IMR-90 (cell line): ENCODE measurements around the gene EPS8. TPM values are rescaled to one million over a fixed set of nuclear protein-coding genes. Genes with fewer than 3 reads are reported as not detected.

Source experiments
- ATAC-seq: fragments of 200-7000 bp; cut with Tn5 transposase; 2 replicates; pipeline ENCODE4 v1.9.1; 2020; ENCODE audit warnings: low read depth, mild to moderate bottlenecking, moderate library complexity
- BruUV-seq: library from RNA; stranded (reverse); fragments of 400-500 nt; replicated peaks from 2 replicates; lab custom pipeline; 2021; lab: Mats Ljungman, UMichigan
- CTCF ChIA-PET: fragments of 300-600 bp; formaldehyde crosslinking; extraction: SDS; loops from one replicate; lab custom pipeline; 2021; ENCODE audit warnings: antibody characterized with exemption; lab: Yijun Ruan, JAX
- POLR2A ChIA-PET: fragments of 300-600 bp; sonication (Branson Sonifier 250); formaldehyde crosslinking; loops from one replicate; lab custom pipeline; 2022; ENCODE audit warnings: antibody characterized with exemption; ENCODE audit not compliant: unreplicated experiment; lab: Charles Lee
- DNase-seq: peaks from one replicate; pipeline ENCODE4 v3.0.0; 2013
- H2AFZ ChIP-seq: replicated peaks from 2 replicates; pipeline ENCODE3; 2013; ENCODE audit warnings: low read length, mild to moderate bottlenecking; ENCODE audit not compliant: poor library complexity
- H2AK5ac ChIP-seq: 2 replicates; pipeline ENCODE4 v1.6.1; 2013; ENCODE audit warnings: low read depth, low read length, inconsistent platforms
- H2AK9ac ChIP-seq: replicated peaks from 2 replicates; pipeline ENCODE3; 2013; ENCODE audit warnings: mild to moderate bottlenecking, low read depth, low read length, moderate library complexity; ENCODE audit not compliant: poor library complexity
- H2BK120ac ChIP-seq: 2 replicates; pipeline ENCODE4 v1.6.1; 2013; ENCODE audit warnings: low read depth, low read length, inconsistent platforms
- H2BK15ac ChIP-seq: 3 replicates; pipeline ENCODE4 v1.6.1; 2013; ENCODE audit warnings: low read depth, low read length, inconsistent platforms
- H2BK20ac ChIP-seq: 2 replicates; pipeline ENCODE4 v1.6.1; 2013; ENCODE audit warnings: low read depth, mild to moderate bottlenecking, inconsistent platforms, low read length, moderate library complexity
- H2BK5ac ChIP-seq: 2 replicates; pipeline ENCODE4 v1.6.1; 2013; ENCODE audit warnings: mild to moderate bottlenecking, low read depth, low read length, inconsistent platforms; ENCODE audit not compliant: poor library complexity, severe bottlenecking
- H3K14ac ChIP-seq: replicated peaks from 2 replicates; pipeline ENCODE4 v1.6.1; 2013; ENCODE audit warnings: low read depth, low read length, inconsistent platforms
- H3K18ac ChIP-seq: 2 replicates; pipeline ENCODE4 v1.6.1; 2013; ENCODE audit warnings: low read depth, low read length, control low read depth
- H3K23ac ChIP-seq: 2 replicates; pipeline ENCODE4 v1.6.1; 2013; ENCODE audit warnings: low read depth, low read length, inconsistent platforms
- H3K27ac ChIP-seq: 2 replicates; pipeline ENCODE4 v1.5.1; 2013; ENCODE audit warnings: mild to moderate bottlenecking, control low read depth, low read length; ENCODE audit not compliant: insufficient read depth
- H3K27me3 ChIP-seq: 2 replicates; pipeline ENCODE4 v1.6.1; 2013; ENCODE audit warnings: low read length; ENCODE audit not compliant: control insufficient read depth, insufficient read depth
- H3K36me3 ChIP-seq: 2 replicates; pipeline ENCODE4 v1.6.1; 2013; ENCODE audit warnings: low read length, mixed read lengths; ENCODE audit not compliant: control insufficient read depth, insufficient read depth
- H3K4ac ChIP-seq: 2 replicates; pipeline ENCODE4 v1.6.1; 2013; ENCODE audit warnings: low read depth, low read length, inconsistent platforms
- H3K4me1 ChIP-seq: 2 replicates; pipeline ENCODE4 v1.6.1; 2013; ENCODE audit warnings: low read length, mixed read lengths; ENCODE audit not compliant: control insufficient read depth, insufficient read depth
- H3K4me2 ChIP-seq: 2 replicates; pipeline ENCODE4 v1.6.1; 2013; ENCODE audit warnings: low read depth, mild to moderate bottlenecking, control low read depth, low read length, moderate library complexity
- H3K4me3 ChIP-seq: 2 replicates; pipeline ENCODE4 v1.5.1; 2013; ENCODE audit warnings: low read depth, mild to moderate bottlenecking, control low read depth, low read length, moderate library complexity; ENCODE audit not compliant: insufficient read depth
- H3K56ac ChIP-seq: 2 replicates; pipeline ENCODE4 v1.6.1; 2013; ENCODE audit warnings: low read length, inconsistent platforms; ENCODE audit not compliant: insufficient read depth; ENCODE audit errors: extremely low read depth
- H3K79me1 ChIP-seq, 2 experiments: 2 replicates each; pipeline ENCODE4 v1.6.1; 2013; ENCODE audit warnings: low read length in 2 of 2, inconsistent platforms in 1 of 2, low read depth in 1 of 2
- H3K9ac ChIP-seq: 2 replicates; pipeline ENCODE4 v1.6.1; 2013; ENCODE audit warnings: low read depth, low read length, control low read depth
- H3K9me1 ChIP-seq: 2 replicates; pipeline ENCODE4 v1.6.1; 2013; ENCODE audit warnings: low read length, inconsistent platforms; ENCODE audit not compliant: insufficient read depth
- H3K9me3 ChIP-seq: 2 replicates; pipeline ENCODE4 v1.6.1; 2013; ENCODE audit warnings: low read length; ENCODE audit not compliant: control insufficient read depth, insufficient read depth
- H4K20me1 ChIP-seq: 2 replicates; pipeline ENCODE4 v1.6.1; 2013; ENCODE audit warnings: low read length, inconsistent platforms; ENCODE audit not compliant: insufficient read depth
- H4K5ac ChIP-seq: 2 replicates; pipeline ENCODE4 v1.6.1; 2013; ENCODE audit warnings: mild to moderate bottlenecking, low read depth, low read length, control low read depth
- H4K8ac ChIP-seq, 2 experiments: 2 replicates each; pipeline ENCODE4 v1.6.1; 2013; ENCODE audit warnings: low read depth in 2 of 2, low read length in 2 of 2, control low read depth in 1 of 2, inconsistent platforms in 1 of 2
- H4K91ac ChIP-seq: 2 replicates; pipeline ENCODE4 v1.6.1; 2013; ENCODE audit warnings: low read depth, low read length, inconsistent platforms; ENCODE audit not compliant: insufficient read depth
- FOS ChIP-seq: fragments of 150-350 bp; IDR thresholded peaks from 2 replicates; pipeline ENCODE4 v1.6.1; 2016; ENCODE audit warnings: low read depth, low read length
- MAFK ChIP-seq: IDR thresholded peaks from 2 replicates; pipeline ENCODE4 v1.6.1; 2012; ENCODE audit warnings: low read depth, low read length, improper control_type of control experiment
- MAZ ChIP-seq: IDR thresholded peaks from 2 replicates; pipeline ENCODE4 v1.6.1; 2012; ENCODE audit warnings: low read depth, mild to moderate bottlenecking, low read length, improper control_type of control experiment, moderate library complexity, borderline replicate concordance
- NFE2L2 ChIP-seq: fragments of 150-350 bp; IDR thresholded peaks from 2 replicates; pipeline ENCODE4 v1.6.1; 2016; ENCODE audit warnings: low read depth, mild to moderate bottlenecking, low read length
- POLR2A ChIP-seq: IDR thresholded peaks from 2 replicates; pipeline ENCODE4 v1.6.1; 2012; ENCODE audit warnings: mild to moderate bottlenecking, low read depth, low read length
- RAD21 ChIP-seq: IDR thresholded peaks from 2 replicates; pipeline ENCODE4 v1.6.1; 2012; ENCODE audit warnings: low read length, improper control_type of control experiment
- RCOR1 ChIP-seq: IDR thresholded peaks from 2 replicates; pipeline ENCODE4 v1.6.1; 2012; ENCODE audit warnings: mild to moderate bottlenecking, low read length, improper control_type of control experiment; ENCODE audit not compliant: insufficient replicate concordance
- WGBS, 2 experiments: methylation state at CpG; one replicate each; pipeline versions ENCODE4 v1.1.5 to v1.1.7; 2013; ENCODE audit warnings: missing lambda C conversion rate in 2 of 2; ENCODE audit not compliant: insufficient read length in 1 of 2; ENCODE audit errors: extremely low coverage in 2 of 2; 5-methylcytosine and 5-hydroxymethylcytosine counted together
- dilution Hi-C: fragments of 300-500 bp; cut with HindIII; formaldehyde crosslinking; loops from one replicate; pipeline ENCODE4 v1.14.3; 2018; ENCODE audit warnings: low sequenced_read_pairs; ENCODE audit not compliant: unreplicated experiment
- in situ Hi-C: fragments of 300-500 bp; cut with MboI; formaldehyde crosslinking; loops from 3 replicates; pipeline ENCODE4 v1.14.3; 2019; ENCODE audit warnings: low sequenced_read_pairs, inconsistent platforms, mixed read lengths
- intact Hi-C: fragments of 100-400 bp; cut with micrococcal nuclease; formaldehyde crosslinking; loops from 2 replicates; pipeline ENCODE4 v1.10.0; 2022
- polyA plus RNA-seq, 3 experiments: library from polyadenylated mRNA; depleted of rRNA; stranded (reverse); fragments of >200 nt; gene quantifications; 2 replicates each; pipeline ENCODE4 v1.2.3, GENCODE V29; 2012; ENCODE audit warnings: low replicate concordance in 1 of 3
- total RNA-seq: library from RNA; depleted of rRNA; stranded (reverse); fragments of >200 nt; gene quantifications from 2 replicates; pipeline ENCODE4 v1.2.3, GENCODE V29; 2012
- TF ChIP-seq, protein P1 (sequence below): fragments of 150-350 bp; IDR thresholded peaks from 2 replicates; pipeline ENCODE4 v1.6.1; 2017; ENCODE audit warnings: mild to moderate bottlenecking, antibody characterized with exemption, low read length, low read depth
- TF ChIP-seq, protein P2 (sequence below): conservative IDR thresholded peaks from 2 replicates; pipeline ENCODE4 v1.5.1; 2012; ENCODE audit warnings: mild to moderate bottlenecking, low read depth, low read length, improper control_type of control experiment

The EPS8 gene
- total and polyA plus RNA-seq, 2 of the 4 experiments (the other 2 are of a cell fraction), result 45.1 to 104 TPM

DNA sequence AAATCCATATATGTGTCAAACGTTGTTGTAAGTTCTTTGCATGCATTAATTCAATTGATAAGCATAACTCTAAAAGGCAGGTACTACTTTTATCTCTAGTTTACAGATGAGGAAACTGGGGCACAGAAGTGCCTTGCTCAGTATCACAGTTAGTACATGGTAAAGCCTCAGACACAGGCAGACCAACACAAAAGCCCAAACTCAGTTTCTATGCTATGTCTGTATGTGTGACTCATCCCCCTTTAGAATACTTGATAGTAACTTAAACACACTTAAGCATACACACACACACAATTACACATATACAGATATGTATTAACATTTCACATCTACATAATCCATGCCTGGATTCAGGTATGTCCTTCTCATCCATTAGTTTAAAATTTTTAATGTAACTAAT, 88.0 kb downstream of the EPS8 start:
- no TSS peak for BruUV-seq
- no peaks in the 10 kb centered on the region for H3K36me3 ChIP-seq
- no peak overlapping the region for H2AFZ ChIP-seq
- intact Hi-C loops, result no loop called here
- 0 out of 2 replicates have a peak overlapping the region, but pooled peaks have one; percentile 0 for H4K91ac ChIP-seq
- H4K8ac ChIP-seq, result peak overlapping the region in 1 of 2 experiments; percentile 55; a peak in 2 of 4 replicates
- dilution Hi-C loops, result no loop called here
- ATAC-seq, result peak; percentile 63
- H3K9me1 ChIP-seq, result peaks cover 2% of the 10 kb centered on the region; the same call in 1 of the 2 replicates
- H3K27me3 ChIP-seq, result no peaks in the 10 kb centered on the region
- H2AK9ac ChIP-seq, result no peak overlapping the region
- in situ Hi-C loops, result no loop called here
- H2BK20ac ChIP-seq, result peak overlapping the region; percentile 73; the same call in 1 of the 2 replicates
- TF ChIP-seq, protein P1, sequence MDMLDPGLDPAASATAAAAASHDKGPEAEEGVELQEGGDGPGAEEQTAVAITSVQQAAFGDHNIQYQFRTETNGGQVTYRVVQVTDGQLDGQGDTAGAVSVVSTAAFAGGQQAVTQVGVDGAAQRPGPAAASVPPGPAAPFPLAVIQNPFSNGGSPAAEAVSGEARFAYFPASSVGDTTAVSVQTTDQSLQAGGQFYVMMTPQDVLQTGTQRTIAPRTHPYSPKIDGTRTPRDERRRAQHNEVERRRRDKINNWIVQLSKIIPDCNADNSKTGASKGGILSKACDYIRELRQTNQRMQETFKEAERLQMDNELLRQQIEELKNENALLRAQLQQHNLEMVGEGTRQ, result no peak
- TF ChIP-seq NFE2L2, result no peak
- TF ChIP-seq FOS, result peak; percentile 59; the same call in 1 of the 2 replicates
- TF ChIP-seq RCOR1, result no peak
- no peak for TF ChIP-seq MAZ
- TF ChIP-seq MAFK, result no peak
- TF ChIP-seq, protein P2, sequence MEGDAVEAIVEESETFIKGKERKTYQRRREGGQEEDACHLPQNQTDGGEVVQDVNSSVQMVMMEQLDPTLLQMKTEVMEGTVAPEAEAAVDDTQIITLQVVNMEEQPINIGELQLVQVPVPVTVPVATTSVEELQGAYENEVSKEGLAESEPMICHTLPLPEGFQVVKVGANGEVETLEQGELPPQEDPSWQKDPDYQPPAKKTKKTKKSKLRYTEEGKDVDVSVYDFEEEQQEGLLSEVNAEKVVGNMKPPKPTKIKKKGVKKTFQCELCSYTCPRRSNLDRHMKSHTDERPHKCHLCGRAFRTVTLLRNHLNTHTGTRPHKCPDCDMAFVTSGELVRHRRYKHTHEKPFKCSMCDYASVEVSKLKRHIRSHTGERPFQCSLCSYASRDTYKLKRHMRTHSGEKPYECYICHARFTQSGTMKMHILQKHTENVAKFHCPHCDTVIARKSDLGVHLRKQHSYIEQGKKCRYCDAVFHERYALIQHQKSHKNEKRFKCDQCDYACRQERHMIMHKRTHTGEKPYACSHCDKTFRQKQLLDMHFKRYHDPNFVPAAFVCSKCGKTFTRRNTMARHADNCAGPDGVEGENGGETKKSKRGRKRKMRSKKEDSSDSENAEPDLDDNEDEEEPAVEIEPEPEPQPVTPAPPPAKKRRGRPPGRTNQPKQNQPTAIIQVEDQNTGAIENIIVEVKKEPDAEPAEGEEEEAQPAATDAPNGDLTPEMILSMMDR, result no peak
- TF ChIP-seq RAD21, result no peak
- TF ChIP-seq POLR2A, result no peak
- CTCF ChIA-PET, result no interaction called here
- peak overlapping the region; percentile 83 for H2BK5ac ChIP-seq
- H3K4ac ChIP-seq, result peak overlapping the region; percentile 43; the same call in 1 of the 2 replicates
- H3K4me2 ChIP-seq, result peak overlapping the region; percentile 23; the same call in 1 of the 2 replicates
- no CpG with 5 or more reads among the region's 1 CpG for WGBS, 2 experiments
- peak overlapping the region; percentile 39; the same call in 1 of the 2 replicates for H3K23ac ChIP-seq
- no peaks in the 10 kb centered on the region for H4K20me1 ChIP-seq
- H2AK5ac ChIP-seq, result peak overlapping the region; percentile 31; the same call in 1 of the 2 replicates
- H3K18ac ChIP-seq, result peak overlapping the region; percentile 13; the same call in 1 of the 2 replicates
- peaks cover 16 to 55% of the 10 kb centered on the region in 2 experiments for H3K79me1 ChIP-seq
- no peak overlapping the region; the same call in 1 of the 2 replicates for H4K5ac ChIP-seq
- no peak overlapping the region for H3K9ac ChIP-seq
- peaks cover 12% of the 10 kb centered on the region for H3K4me1 ChIP-seq
- peak overlapping the region; percentile 66 for H2BK120ac ChIP-seq
- H3K56ac ChIP-seq, result 0 out of 2 replicates have a peak overlapping the region, but pooled peaks have one; percentile 27
- no peak overlapping the region for H3K14ac ChIP-seq
- H3K27ac ChIP-seq, result peak overlapping the region; percentile 57; the same call in 1 of the 2 replicates
- POLR2A ChIA-PET, result interaction anchor here (0.7 kb wide), 1 partner anchor 55 kb away, joined by 3 read pairs; no protein-coding TSS in a partner anchor
- no peak overlapping the region for H3K4me3 ChIP-seq
- no peaks in the 10 kb centered on the region for H3K9me3 ChIP-seq
- DNase-seq, result peak; percentile 70
- H2BK15ac ChIP-seq, result 0 out of 3 replicates have a peak overlapping the region, but pooled peaks have one; percentile 13
